ENCODE results near the gene MORC2.

The MORC2 gene

DNA sequence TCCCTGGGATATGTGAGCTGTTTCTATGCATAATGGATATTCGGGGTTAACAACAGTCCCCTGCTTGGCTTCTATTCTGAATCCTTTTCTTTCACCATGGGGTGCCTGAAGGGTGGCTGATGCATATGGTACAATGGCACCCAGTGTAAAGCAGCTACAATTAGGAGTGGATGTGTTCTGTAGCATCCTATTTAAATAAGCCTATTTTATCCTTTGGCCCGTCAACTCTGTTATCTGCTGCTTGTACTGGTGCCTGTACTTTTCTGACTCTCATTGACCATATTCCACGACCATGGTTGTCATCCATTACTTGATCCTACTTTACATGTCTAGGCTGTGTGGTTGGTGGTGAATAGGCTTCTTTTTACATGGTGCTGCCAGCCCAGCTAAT, 1.8 kb upstream of the MORC2 start:
- Histone ChIP-seq H3K4me3 (ENCODE audit: insufficient read length, low read depth) (peak overlapping the region; percentile 78), H3K9me3 (ENCODE audit: insufficient read depth, low read length) (peaks cover 63% of the 10 kb centered on the region), H3K9ac (ENCODE audit: insufficient read length, low read depth) (peak overlapping the region; percentile 86), H3K4me1 (ENCODE audit: insufficient read depth, insufficient read length) (no peaks in the 10 kb centered on the region), H3K36me3 (ENCODE audit: insufficient read depth, insufficient read length, low read length) (peaks cover 80% of the 10 kb centered on the region), H3K27me3 (ENCODE audit: insufficient read depth, insufficient read length) (no peaks in the 10 kb centered on the region)
- TF ChIP-seq SUZ12 (IDR thresholded peaks at IDR 0.05; ENCODE audit: extremely low read depth, insufficient read depth, insufficient read length) (no peak), ZNF274 (IDR thresholded peaks at IDR 0.05; ENCODE audit: low read depth, low read length) (no peak), YY1 (IDR thresholded peaks at IDR 0.05; ENCODE audit: insufficient read depth, insufficient read length) (no peak)
- DNase-seq (ENCODE audit: low read depth, low spot score) = no peak

DNA sequence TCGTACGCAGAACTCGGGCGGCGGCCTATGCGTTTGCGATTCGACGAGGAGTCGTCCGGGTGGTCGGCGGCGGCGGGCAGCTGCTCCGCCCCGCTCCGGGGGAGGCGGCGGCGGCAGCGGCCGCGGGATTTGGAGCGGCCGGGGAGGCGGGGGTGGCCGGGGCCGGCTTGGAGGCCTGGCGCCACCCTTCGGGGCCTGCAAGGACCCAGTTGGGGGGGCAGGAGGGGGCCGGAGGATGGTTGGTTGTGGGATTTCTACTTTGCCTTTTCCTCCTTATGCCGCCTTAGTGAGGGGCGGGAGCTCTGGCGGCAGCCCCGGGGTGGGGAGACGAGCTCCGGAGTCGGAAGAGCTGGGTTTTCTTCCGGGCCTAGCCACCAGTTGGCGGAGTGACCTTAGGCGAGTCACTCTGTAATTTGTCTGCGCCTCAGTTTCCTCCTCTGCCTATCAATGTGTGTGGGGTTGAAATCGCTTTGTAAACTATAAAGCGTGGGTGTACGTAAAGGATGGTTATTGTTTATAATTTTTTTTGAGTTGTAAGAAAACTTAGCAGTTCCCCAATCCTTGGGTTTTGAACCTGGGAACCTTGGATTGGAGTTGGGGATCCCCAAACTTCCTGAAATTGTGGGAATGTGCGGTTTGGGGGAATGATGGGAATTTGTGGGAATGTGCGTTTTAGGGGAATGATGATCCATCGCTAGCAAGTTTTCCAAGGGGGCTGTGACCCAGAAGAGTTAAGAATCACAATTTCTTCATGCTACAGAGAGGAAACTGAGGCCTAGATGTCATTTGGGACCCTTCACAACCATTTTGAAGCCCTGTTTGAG, 1.2 kb upstream of the MORC2 start:
- no peak for DNase-seq (ENCODE audit: low read depth, low spot score)
- Histone ChIP-seq H3K4me1 (ENCODE audit: insufficient read depth, insufficient read length) (no peaks in the 10 kb centered on the region), H3K9me3 (ENCODE audit: insufficient read depth, low read length) (peaks cover 57% of the 10 kb centered on the region)

GRCh38 chr22:30968924-30969531, 454 bp upstream of the MORC2 start, which contains the start of gene TUG1:
Gene TUG1 (plus strand): TSS chr22:30969265.
- H3K27me3 ChIP-seq (ENCODE audit: insufficient read depth, insufficient read length) = no peaks in the 10 kb centered on the region
- H3K9ac ChIP-seq (ENCODE audit: insufficient read length, low read depth) = peak within 1 kb of the TSS; percentile 86
- no peaks in the 10 kb centered on the region for H3K4me1 ChIP-seq (ENCODE audit: insufficient read depth, insufficient read length)
- H3K4me3 ChIP-seq (ENCODE audit: insufficient read length, low read depth) = peak within 1 kb of the TSS; percentile 78
- H3K9me3 ChIP-seq (ENCODE audit: insufficient read depth, low read length) = peaks cover 50% of the 10 kb centered on the region
- peak; percentile 87 for DNase-seq (ENCODE audit: low read depth, low spot score)
- H3K36me3 ChIP-seq (ENCODE audit: insufficient read depth, insufficient read length, low read length) = peaks cover 68% of the 10 kb centered on the region
- peak; percentile 55 for TF ChIP-seq YY1 (IDR thresholded peaks at IDR 0.05; ENCODE audit: insufficient read depth, insufficient read length)
- no peak for TF ChIP-seq ZNF274 (IDR thresholded peaks at IDR 0.05; ENCODE audit: low read depth, low read length)
- TF ChIP-seq SUZ12 (IDR thresholded peaks at IDR 0.05; ENCODE audit: extremely low read depth, insufficient read depth, insufficient read length) = no peak

More for the DNA sequence above, 1.2 kb upstream of the MORC2 start:
- H3K9ac ChIP-seq (ENCODE audit: insufficient read length, low read depth) = peak overlapping the region; percentile 86
- TF ChIP-seq SUZ12 (IDR thresholded peaks at IDR 0.05; ENCODE audit: extremely low read depth, insufficient read depth, insufficient read length) (no peak), YY1 (IDR thresholded peaks at IDR 0.05; ENCODE audit: insufficient read depth, insufficient read length) (no peak), ZNF274 (IDR thresholded peaks at IDR 0.05; ENCODE audit: low read depth, low read length) (no peak)
- no peaks in the 10 kb centered on the region for H3K27me3 ChIP-seq (ENCODE audit: insufficient read depth, insufficient read length)
- peaks cover 75% of the 10 kb centered on the region for H3K36me3 ChIP-seq (ENCODE audit: insufficient read depth, insufficient read length, low read length)
- H3K4me3 ChIP-seq (ENCODE audit: insufficient read length, low read depth) = peak overlapping the region; percentile 78

DNA sequence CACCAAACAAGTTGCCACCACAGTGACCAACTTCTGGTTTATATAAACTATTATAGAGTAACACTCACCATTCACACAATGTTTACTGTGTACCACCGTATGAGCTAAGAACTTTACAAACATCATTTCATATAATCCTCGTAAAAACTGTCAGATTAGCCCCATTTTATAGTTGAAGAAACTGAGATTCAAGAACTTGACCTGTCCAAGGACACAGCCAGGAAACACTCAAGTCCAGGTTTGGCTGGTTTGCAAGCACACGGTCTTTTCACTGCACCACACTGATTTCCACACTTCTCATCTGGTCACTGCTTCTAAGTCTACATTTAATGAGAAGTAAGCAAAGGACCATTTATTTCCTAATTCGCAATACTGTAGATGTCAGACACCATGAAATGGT, 3.7 kb downstream of the MORC2 start:
- Histone ChIP-seq H3K36me3 (ENCODE audit: insufficient read depth, insufficient read length, low read length) (peaks cover 39% of the 10 kb centered on the region), H3K4me1 (ENCODE audit: insufficient read depth, insufficient read length) (no peaks in the 10 kb centered on the region), H3K9ac (ENCODE audit: insufficient read length, low read depth) (no peak overlapping the region), H3K4me3 (ENCODE audit: insufficient read length, low read depth) (no peak overlapping the region), H3K27me3 (ENCODE audit: insufficient read depth, insufficient read length) (no peaks in the 10 kb centered on the region), H3K9me3 (ENCODE audit: insufficient read depth, low read length) (peaks cover 16% of the 10 kb centered on the region)
- DNase-seq (ENCODE audit: low read depth, low spot score) = no peak
- TF ChIP-seq SUZ12 (IDR thresholded peaks at IDR 0.05; ENCODE audit: extremely low read depth, insufficient read depth, insufficient read length) (no peak), ZNF274 (IDR thresholded peaks at IDR 0.05; ENCODE audit: low read depth, low read length) (no peak), YY1 (IDR thresholded peaks at IDR 0.05; ENCODE audit: insufficient read depth, insufficient read length) (no peak)

DNA sequence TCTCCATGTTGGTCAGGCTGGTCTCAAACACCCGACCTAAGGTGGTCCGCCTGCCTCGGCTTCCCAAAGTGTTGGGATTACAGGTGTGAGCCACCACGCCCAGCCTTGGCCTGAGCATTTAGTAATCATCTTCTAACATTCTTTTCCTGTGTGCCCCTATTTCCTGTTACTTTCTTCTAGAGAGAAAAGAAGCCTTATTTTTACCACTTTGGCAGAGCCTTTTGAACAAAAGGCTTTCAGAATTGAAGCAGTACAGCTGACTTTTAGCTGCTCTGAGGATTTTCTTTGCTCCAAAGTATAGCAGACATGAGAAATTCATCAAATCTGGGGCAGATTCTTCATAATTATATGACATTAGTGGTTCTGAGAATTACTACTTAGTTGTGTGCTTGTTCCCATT, 13.4 kb downstream of the MORC2 start:
- H3K9me3 ChIP-seq (ENCODE audit: insufficient read depth, low read length) = no peaks in the 10 kb centered on the region
- no peaks in the 10 kb centered on the region for H3K4me1 ChIP-seq (ENCODE audit: insufficient read depth, insufficient read length)
- H3K36me3 ChIP-seq (ENCODE audit: insufficient read depth, insufficient read length, low read length) = peaks cover 77% of the 10 kb centered on the region
- no peaks in the 10 kb centered on the region for H3K27me3 ChIP-seq (ENCODE audit: insufficient read depth, insufficient read length)
- H3K9ac ChIP-seq (ENCODE audit: insufficient read length, low read depth) = no peak overlapping the region
- no peak for DNase-seq (ENCODE audit: low read depth, low spot score)
- no peak overlapping the region for H3K4me3 ChIP-seq (ENCODE audit: insufficient read length, low read depth)
- no peak for TF ChIP-seq ZNF274 (IDR thresholded peaks at IDR 0.05; ENCODE audit: low read depth, low read length)
- TF ChIP-seq SUZ12 (IDR thresholded peaks at IDR 0.05; ENCODE audit: extremely low read depth, insufficient read depth, insufficient read length) = no peak
- no peak for TF ChIP-seq YY1 (IDR thresholded peaks at IDR 0.05; ENCODE audit: insufficient read depth, insufficient read length)

- Histone ChIP-seq H3K9ac (ENCODE audit: insufficient read length, low read depth) (no peak overlapping the region), H3K4me3 (ENCODE audit: insufficient read length, low read depth) (no peak overlapping the region), H3K27me3 (ENCODE audit: insufficient read depth, insufficient read length) (no peaks in the 10 kb centered on the region), H3K36me3 (ENCODE audit: insufficient read depth, insufficient read length, low read length) (peaks cover 86% of the 10 kb centered on the region), H3K9me3 (ENCODE audit: insufficient read depth, low read length) (no peaks in the 10 kb centered on the region), H3K4me1 (ENCODE audit: insufficient read depth, insufficient read length) (no peaks in the 10 kb centered on the region)
- DNase-seq (ENCODE audit: low read depth, low spot score) = no peak
- TF ChIP-seq YY1 (IDR thresholded peaks at IDR 0.05; ENCODE audit: insufficient read depth, insufficient read length) = no peak
- TF ChIP-seq SUZ12 (IDR thresholded peaks at IDR 0.05; ENCODE audit: extremely low read depth, insufficient read depth, insufficient read length) = no peak
- no peak for TF ChIP-seq ZNF274 (IDR thresholded peaks at IDR 0.05; ENCODE audit: low read depth, low read length)
Measured at GRCh38 chr22:30953206-30953605, 15.4 kb downstream of the MORC2 start.

Data from NT2/D1 (cell line).